Ishikawa (cell line): ENCODE measurements around the gene MVK.

Experiments used
- CEBPB ChIP-seq: IDR thresholded peaks from 2 replicates; pipeline ENCODE4 v1.6.1; 2012
- CREB1 ChIP-seq: IDR thresholded peaks from 2 replicates; pipeline ENCODE4 v1.6.1; 2012; ENCODE audit warnings: low read depth
- EGR1 ChIP-seq: IDR thresholded peaks from 2 replicates; pipeline ENCODE4 v1.6.1; 2012
- EP300 ChIP-seq: IDR thresholded peaks from 2 replicates; pipeline ENCODE4 v1.6.1; 2012; ENCODE audit warnings: borderline replicate concordance
- FOXM1 ChIP-seq: IDR thresholded peaks from 2 replicates; pipeline ENCODE4 v1.6.1; 2012; ENCODE audit warnings: low read depth, borderline replicate concordance
- NFIC ChIP-seq: IDR thresholded peaks from 2 replicates; pipeline ENCODE4 v1.6.1; 2012
- RAD21 ChIP-seq: IDR thresholded peaks from 2 replicates; pipeline ENCODE4 v1.6.1; 2012; ENCODE audit warnings: low read depth
- REST ChIP-seq: IDR thresholded peaks from 2 replicates; pipeline ENCODE4 v1.6.1; 2012; ENCODE audit warnings: low read depth, mild to moderate bottlenecking
- TAF1 ChIP-seq: IDR thresholded peaks from 2 replicates; pipeline ENCODE4 v1.6.1; 2012; ENCODE audit warnings: low read depth, mild to moderate bottlenecking
- TCF12 ChIP-seq: IDR thresholded peaks from 2 replicates; pipeline ENCODE4 v1.6.1; 2012; ENCODE audit warnings: low read depth
- TEAD4 ChIP-seq: IDR thresholded peaks from 2 replicates; pipeline ENCODE4 v1.6.1; 2012
- YY1 ChIP-seq: IDR thresholded peaks from 2 replicates; pipeline ENCODE4 v1.6.1; 2012; ENCODE audit warnings: low read depth
- ZBTB7A ChIP-seq: IDR thresholded peaks from 2 replicates; pipeline ENCODE4 v1.6.1; 2012; ENCODE audit warnings: low read depth
- TF ChIP-seq, protein P1 (sequence below): IDR thresholded peaks from 2 replicates; pipeline ENCODE4 v1.6.1; 2012
- TF ChIP-seq, protein P2 (sequence below): IDR thresholded peaks from 2 replicates; pipeline ENCODE4 v1.6.1; 2012

Gene MVK

GRCh38 chr12:109527489-109528123, 46.0 kb upstream of the MVK start:
- TF ChIP-seq EGR1 (no peak), TCF12 (no peak), TAF1 (no peak), ZBTB7A (no peak), EP300 (no peak), YY1 (no peak), FOXM1 (no peak), TEAD4 (no peak), CREB1 (no peak), CEBPB (no peak), RAD21 (no peak), NFIC (no peak), REST (no peak)
- TF ChIP-seq, protein P1, sequence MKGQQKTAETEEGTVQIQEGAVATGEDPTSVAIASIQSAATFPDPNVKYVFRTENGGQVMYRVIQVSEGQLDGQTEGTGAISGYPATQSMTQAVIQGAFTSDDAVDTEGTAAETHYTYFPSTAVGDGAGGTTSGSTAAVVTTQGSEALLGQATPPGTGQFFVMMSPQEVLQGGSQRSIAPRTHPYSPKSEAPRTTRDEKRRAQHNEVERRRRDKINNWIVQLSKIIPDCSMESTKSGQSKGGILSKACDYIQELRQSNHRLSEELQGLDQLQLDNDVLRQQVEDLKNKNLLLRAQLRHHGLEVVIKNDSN = no peak
- TF ChIP-seq, protein P2, sequence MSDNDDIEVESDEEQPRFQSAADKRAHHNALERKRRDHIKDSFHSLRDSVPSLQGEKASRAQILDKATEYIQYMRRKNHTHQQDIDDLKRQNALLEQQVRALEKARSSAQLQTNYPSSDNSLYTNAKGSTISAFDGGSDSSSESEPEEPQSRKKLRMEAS = no peak

- TF ChIP-seq TAF1 = no peak
- TF ChIP-seq TEAD4 = no peak
- TF ChIP-seq TCF12 = no peak
Measured at GRCh38 chr12:109529691-109530640, 43.6 kb upstream of the MVK start.

GRCh38 chr12:109531411-109531810, 42.2 kb upstream of the MVK start:
- TF ChIP-seq, protein P1 = no peak
- TF ChIP-seq ZBTB7A (no peak), YY1 (no peak)

DNA sequence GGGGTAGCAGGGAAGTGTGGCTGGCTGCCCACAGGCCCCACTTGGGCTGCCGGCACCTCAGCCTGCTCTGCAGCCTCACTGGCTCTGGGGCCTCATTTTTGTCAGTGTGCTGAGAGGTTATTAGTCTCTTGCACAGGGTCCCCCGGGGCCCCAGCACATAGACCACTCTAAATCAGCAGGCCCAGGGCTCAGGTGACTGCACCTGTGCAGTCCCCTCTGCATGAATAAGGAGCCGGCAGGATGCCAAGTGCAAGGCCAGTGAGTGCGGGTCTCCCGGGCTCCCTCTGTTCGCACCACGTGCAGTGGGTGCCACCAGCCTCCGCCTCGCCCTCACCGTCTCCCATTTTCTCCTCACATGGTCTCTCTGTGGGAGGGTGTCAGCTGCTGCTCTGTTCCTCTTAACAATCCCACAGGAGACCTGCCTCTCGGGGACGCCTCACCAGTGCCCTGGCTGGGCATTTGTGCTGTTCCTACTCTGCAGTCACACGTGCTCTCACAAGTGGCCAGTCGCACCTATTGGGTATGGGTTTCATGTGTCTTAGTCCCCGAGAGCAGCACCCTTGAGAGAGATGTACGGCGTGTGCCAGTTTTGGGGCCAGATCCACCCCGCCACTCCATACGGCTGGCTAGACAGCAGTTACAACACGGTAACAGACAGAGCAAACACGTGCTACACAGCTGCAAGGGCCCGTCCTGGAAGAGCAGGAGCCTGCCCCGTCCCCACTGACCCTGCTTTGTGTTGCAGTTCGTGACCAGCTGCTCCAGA, 40.7 kb upstream of the MVK start:
- no peak for TF ChIP-seq REST
- TF ChIP-seq CEBPB = no peak
- no peak for TF ChIP-seq NFIC
- no peak for TF ChIP-seq EP300

- TF ChIP-seq FOXM1 = no peak
- TF ChIP-seq, protein P1 = no peak
- TF ChIP-seq CREB1 = no peak
- no peak for TF ChIP-seq TEAD4
- TF ChIP-seq YY1 = no peak
Measured at GRCh38 chr12:109533487-109533740, 40.2 kb upstream of the MVK start.

DNA sequence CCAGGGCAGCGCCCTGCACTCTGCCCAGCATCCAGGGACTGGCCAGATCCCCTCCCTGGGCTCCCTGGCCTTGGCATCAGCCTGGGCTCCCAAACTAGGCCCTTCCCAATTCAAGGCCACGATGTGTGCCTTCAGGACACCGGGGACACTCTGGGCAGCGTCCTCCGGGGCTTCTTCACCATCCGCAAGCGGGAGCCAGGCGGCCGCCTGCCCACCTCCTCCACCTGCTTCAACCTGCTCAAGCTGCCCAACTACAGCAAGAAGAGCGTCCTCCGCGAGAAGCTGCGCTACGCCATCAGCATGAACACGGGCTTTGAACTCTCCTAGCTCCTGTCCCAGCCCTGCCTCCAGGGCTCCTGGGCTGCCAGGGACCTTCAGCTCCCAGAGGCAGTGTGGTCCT, 39.1 kb upstream of the MVK start:
- TF ChIP-seq, protein P2 = no peak
- TF ChIP-seq TAF1 = no peak
- no peak for TF ChIP-seq NFIC
- TF ChIP-seq YY1 = no peak
- TF ChIP-seq ZBTB7A = no peak
- no peak for TF ChIP-seq FOXM1
- no peak for TF ChIP-seq CEBPB
- no peak for TF ChIP-seq EP300
- no peak for TF ChIP-seq TCF12
- no peak for TF ChIP-seq EGR1
- no peak for TF ChIP-seq RAD21
- TF ChIP-seq, protein P1 = no peak
- no peak for TF ChIP-seq TEAD4
- no peak for TF ChIP-seq CREB1
- no peak for TF ChIP-seq REST
